Osteoblast (primary cell): ENCODE results near the gene HESX1. TPM values are rescaled to one million over a fixed set of nuclear protein-coding genes. Genes with fewer than 3 reads are reported as not detected.

ENCODE experiments used
- DNase-seq: peaks from one replicate; pipeline ENCODE4 v3.0.0; 2011; ENCODE audit warnings: low spot score, mixed read lengths; ENCODE audit not compliant: insufficient read length; ENCODE audit errors: missing footprints
- H2AFZ ChIP-seq: 2 replicates; pipeline ENCODE4 v1.6.0; 2011; ENCODE audit warnings: mild to moderate bottlenecking, low read length
- H3K27ac ChIP-seq: 2 replicates; pipeline ENCODE4 v1.5.1; 2011; ENCODE audit warnings: mild to moderate bottlenecking, low read depth, low read length, moderate library complexity
- H3K27me3 ChIP-seq: 2 replicates; pipeline ENCODE4 v1.6.0; 2012; ENCODE audit warnings: mild to moderate bottlenecking, control low read depth, inconsistent platforms, low read length, moderate library complexity; ENCODE audit not compliant: insufficient read depth
- H3K36me3 ChIP-seq: 2 replicates; pipeline ENCODE4 v1.5.1; 2011; ENCODE audit warnings: mild to moderate bottlenecking, low read length, control low read depth, moderate library complexity; ENCODE audit not compliant: insufficient read depth
- H3K4me1 ChIP-seq: 2 replicates; pipeline ENCODE4 v1.5.1; 2011; ENCODE audit warnings: mild to moderate bottlenecking, low read length, control low read depth, moderate library complexity; ENCODE audit not compliant: insufficient read depth
- H3K4me2 ChIP-seq: 2 replicates; pipeline ENCODE4 v1.6.0; 2011; ENCODE audit warnings: mild to moderate bottlenecking, low read length; ENCODE audit not compliant: insufficient read depth
- H3K4me3 ChIP-seq: fragments of 200-600 bp; sonication (generic); 3 replicates; pipeline ENCODE4 v1.5.1; 2012; ENCODE audit warnings: mild to moderate bottlenecking, low read length, inconsistent platforms; ENCODE audit not compliant: insufficient read depth
- H3K79me2 ChIP-seq: 2 replicates; pipeline ENCODE4 v1.6.0; 2012; ENCODE audit warnings: mild to moderate bottlenecking, low read length, control low read depth, inconsistent platforms; ENCODE audit not compliant: insufficient read depth
- H3K9me3 ChIP-seq: 2 replicates; pipeline ENCODE4 v1.5.1; 2011; ENCODE audit warnings: low read depth, low read length, control low read depth
- H4K20me1 ChIP-seq: 2 replicates; pipeline ENCODE4 v1.6.0; 2012; ENCODE audit warnings: mild to moderate bottlenecking, low read length, control low read depth; ENCODE audit not compliant: insufficient read depth
- total RNA-seq: library from RNA; depleted of rRNA; stranded (reverse); fragments of >200 nt; gene quantifications from 2 replicates; pipeline ENCODE4 v1.2.3, GENCODE V29; 2012
- TF ChIP-seq, protein P1 (sequence below): IDR thresholded peaks from 2 replicates; pipeline ENCODE4 v1.5.1; 2011; ENCODE audit warnings: mild to moderate bottlenecking, low read depth, low read length, moderate library complexity; ENCODE audit errors: extremely low read depth

Gene HESX1
- total RNA-seq, 1 donor: 0.72 TPM

DNA sequence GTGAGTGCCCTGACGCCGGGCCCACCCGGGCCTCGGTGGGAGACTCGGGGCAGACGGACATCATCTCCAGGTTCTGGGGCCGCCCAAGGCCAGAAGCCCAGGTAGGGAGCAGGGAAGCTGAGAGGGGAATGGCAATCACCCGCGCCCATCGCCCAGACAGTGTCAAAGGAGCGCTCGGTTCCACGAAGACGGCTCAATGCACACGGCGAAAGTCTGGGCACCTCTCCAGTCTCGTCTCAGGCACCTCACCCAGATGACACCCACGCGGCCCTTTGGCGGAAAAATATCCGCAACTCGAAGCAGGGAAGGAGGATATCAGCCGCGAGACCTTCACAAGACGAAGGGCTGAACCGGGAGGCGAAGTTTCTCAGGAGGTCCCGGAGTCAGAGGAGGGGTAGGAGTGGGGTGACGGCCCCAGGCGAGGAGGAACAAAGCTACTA, 35.5 kb downstream of the HESX1 start:
- Histone ChIP-seq H3K36me3 (no peaks in the 10 kb centered on the region), H3K4me3 (peak overlapping the region; percentile 74), H3K4me1 (peaks cover 3% of the 10 kb centered on the region), H2AFZ (peak overlapping the region; percentile 74), H4K20me1 (no peaks in the 10 kb centered on the region), H3K27ac (no peak overlapping the region), H3K9me3 (no peaks in the 10 kb centered on the region), H3K4me2 (peak overlapping the region; percentile 90), H3K79me2 (no peaks in the 10 kb centered on the region), H3K27me3 (peaks cover 51% of the 10 kb centered on the region)
- DNase-seq: no peak
- TF ChIP-seq, protein P1, sequence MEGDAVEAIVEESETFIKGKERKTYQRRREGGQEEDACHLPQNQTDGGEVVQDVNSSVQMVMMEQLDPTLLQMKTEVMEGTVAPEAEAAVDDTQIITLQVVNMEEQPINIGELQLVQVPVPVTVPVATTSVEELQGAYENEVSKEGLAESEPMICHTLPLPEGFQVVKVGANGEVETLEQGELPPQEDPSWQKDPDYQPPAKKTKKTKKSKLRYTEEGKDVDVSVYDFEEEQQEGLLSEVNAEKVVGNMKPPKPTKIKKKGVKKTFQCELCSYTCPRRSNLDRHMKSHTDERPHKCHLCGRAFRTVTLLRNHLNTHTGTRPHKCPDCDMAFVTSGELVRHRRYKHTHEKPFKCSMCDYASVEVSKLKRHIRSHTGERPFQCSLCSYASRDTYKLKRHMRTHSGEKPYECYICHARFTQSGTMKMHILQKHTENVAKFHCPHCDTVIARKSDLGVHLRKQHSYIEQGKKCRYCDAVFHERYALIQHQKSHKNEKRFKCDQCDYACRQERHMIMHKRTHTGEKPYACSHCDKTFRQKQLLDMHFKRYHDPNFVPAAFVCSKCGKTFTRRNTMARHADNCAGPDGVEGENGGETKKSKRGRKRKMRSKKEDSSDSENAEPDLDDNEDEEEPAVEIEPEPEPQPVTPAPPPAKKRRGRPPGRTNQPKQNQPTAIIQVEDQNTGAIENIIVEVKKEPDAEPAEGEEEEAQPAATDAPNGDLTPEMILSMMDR: no peak

DNA sequence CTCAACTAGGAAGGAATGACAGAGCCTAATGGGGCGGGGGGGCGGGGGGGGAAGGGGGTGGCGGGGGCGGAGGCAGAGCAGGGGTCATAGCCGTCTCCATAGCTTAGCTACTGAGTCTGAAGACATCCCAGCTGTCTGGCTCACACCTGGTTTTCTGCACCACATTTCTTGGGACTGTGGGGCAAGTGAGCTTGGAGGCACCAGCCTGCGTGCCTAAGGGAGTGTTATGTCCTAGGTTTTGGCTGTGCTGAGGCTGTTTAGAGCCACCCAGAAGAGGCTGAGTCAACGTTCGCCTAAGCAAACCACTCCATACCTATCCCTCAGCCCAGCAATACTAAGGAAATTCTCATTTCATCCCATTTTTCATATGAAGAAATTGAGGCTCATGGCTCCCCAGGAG, 36.0 kb downstream of the HESX1 start:
- H3K27ac ChIP-seq: no peak overlapping the region
- no peaks in the 10 kb centered on the region for H3K79me2 ChIP-seq
- H4K20me1 ChIP-seq: no peaks in the 10 kb centered on the region
- no peak overlapping the region for H3K4me3 ChIP-seq
- H3K4me2 ChIP-seq: no peak overlapping the region
- no peaks in the 10 kb centered on the region for H3K36me3 ChIP-seq
- H3K4me1 ChIP-seq: peaks cover 3% of the 10 kb centered on the region
- H3K27me3 ChIP-seq: peaks cover 51% of the 10 kb centered on the region
- TF ChIP-seq, protein P1: no peak
- DNase-seq: no peak
- no peaks in the 10 kb centered on the region for H3K9me3 ChIP-seq
- no peak overlapping the region for H2AFZ ChIP-seq

DNA sequence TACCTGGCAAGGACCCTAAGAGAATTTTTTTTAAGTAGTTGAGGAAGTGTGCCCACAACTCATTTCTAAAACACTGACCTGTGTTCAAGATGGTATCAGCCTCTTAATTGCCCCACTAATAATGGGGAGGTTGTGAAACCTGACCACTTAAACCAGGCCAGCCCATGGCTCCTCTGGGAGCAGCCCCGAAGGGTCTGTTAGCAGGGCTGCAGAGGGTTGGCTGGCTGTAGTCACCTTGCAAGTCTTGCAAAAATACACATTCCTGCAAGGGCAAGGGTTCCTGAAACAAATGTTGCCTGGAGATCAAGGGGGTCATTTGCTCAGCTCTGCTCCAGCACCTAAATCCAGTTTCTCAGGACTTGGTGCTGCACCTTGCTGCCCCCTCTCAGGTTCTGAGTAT, 37.9 kb downstream of the HESX1 start:
- TF ChIP-seq, protein P1: no peak
- no peaks in the 10 kb centered on the region for H3K36me3 ChIP-seq
- H3K4me1 ChIP-seq: peaks cover 3% of the 10 kb centered on the region
- no peak for DNase-seq
- H3K4me2 ChIP-seq: no peak overlapping the region
- H3K9me3 ChIP-seq: no peaks in the 10 kb centered on the region
- H3K27me3 ChIP-seq: peaks cover 43% of the 10 kb centered on the region
- no peak overlapping the region for H3K4me3 ChIP-seq
- no peak overlapping the region for H2AFZ ChIP-seq
- H4K20me1 ChIP-seq: no peaks in the 10 kb centered on the region
- no peaks in the 10 kb centered on the region for H3K79me2 ChIP-seq
- no peak overlapping the region for H3K27ac ChIP-seq

DNA sequence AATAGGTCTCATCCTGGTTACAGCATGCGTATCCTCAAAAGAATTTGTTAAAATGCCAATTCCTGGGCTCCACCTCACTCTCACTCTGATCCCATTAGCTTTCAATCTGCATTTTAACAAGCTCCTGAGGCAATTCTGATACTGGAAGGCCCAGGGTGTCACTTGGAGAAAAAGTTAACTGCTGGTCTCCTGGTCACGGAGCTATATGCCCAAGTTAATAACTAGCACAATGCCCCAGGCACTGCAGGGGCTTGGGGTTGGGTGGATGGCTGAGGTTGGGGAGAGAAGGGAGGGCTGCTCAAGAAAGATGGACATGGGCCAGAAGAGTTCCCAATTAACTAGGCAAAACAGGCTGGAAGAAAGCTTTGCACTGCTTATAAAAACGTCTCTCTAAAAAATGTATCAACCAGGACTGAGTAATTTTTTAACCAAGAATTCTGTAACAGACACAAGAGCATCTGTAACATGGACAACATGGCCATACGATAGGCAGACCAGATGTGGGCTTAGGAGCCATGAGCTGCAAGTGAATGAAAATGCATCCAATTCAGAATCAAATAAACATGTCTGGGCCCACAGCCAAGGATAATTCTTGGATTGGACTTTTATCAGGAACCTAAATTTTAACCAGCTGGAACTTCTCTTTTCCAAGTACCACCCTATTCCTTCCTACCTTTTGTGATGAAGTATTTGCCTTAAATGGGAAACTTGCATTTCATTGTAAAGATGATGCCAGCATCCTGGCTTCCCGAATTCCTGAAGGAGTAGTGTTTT, 38.8 kb downstream of the HESX1 start:
- Histone ChIP-seq H3K4me2 (no peak overlapping the region), H4K20me1 (no peaks in the 10 kb centered on the region), H3K9me3 (no peaks in the 10 kb centered on the region), H3K4me1 (peaks cover 3% of the 10 kb centered on the region), H3K79me2 (no peaks in the 10 kb centered on the region), H2AFZ (no peak overlapping the region), H3K4me3 (no peak overlapping the region), H3K36me3 (no peaks in the 10 kb centered on the region), H3K27ac (no peak overlapping the region), H3K27me3 (peaks cover 35% of the 10 kb centered on the region)
- TF ChIP-seq, protein P1: no peak
- DNase-seq: no peak
